ENCODE results near the gene CCDC80.

DNA sequence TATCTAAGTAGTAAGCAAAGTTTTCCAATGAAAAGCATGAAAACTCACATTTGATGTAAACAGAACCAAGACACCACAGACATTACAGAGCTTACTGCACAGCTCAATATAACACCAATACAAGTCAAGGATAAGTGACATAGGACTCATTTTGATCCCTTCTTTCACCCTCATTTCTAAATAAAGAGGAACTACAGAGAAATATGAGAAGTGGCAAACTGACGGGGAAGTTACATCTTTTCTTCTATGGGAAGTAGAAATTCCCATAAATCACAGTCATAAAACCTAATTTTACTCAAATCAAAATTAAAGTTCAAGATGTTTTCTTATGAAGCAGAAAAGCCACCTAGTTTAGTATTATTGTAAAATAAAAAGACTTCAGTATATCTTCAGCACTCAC is 83.0 kb downstream of the CCDC80 start:
- TF ChIP-seq, protein P1, sequence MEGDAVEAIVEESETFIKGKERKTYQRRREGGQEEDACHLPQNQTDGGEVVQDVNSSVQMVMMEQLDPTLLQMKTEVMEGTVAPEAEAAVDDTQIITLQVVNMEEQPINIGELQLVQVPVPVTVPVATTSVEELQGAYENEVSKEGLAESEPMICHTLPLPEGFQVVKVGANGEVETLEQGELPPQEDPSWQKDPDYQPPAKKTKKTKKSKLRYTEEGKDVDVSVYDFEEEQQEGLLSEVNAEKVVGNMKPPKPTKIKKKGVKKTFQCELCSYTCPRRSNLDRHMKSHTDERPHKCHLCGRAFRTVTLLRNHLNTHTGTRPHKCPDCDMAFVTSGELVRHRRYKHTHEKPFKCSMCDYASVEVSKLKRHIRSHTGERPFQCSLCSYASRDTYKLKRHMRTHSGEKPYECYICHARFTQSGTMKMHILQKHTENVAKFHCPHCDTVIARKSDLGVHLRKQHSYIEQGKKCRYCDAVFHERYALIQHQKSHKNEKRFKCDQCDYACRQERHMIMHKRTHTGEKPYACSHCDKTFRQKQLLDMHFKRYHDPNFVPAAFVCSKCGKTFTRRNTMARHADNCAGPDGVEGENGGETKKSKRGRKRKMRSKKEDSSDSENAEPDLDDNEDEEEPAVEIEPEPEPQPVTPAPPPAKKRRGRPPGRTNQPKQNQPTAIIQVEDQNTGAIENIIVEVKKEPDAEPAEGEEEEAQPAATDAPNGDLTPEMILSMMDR (tag by site-specific recombination; IDR thresholded peaks at IDR 0.05), result no peak
- TF ChIP-seq TCF7L2 (IDR thresholded peaks at IDR 0.05; ENCODE audit: borderline replicate concordance, low read depth, low read length) (no peak), GLIS2 (tag by site-specific recombination; IDR thresholded peaks at IDR 0.05) (no peak)
